ENCODE data around the gene PLA2G4C. TPM values are rescaled to one million over a fixed set of nuclear protein-coding genes. Genes with fewer than 3 reads are reported as not detected.
A peak's percentile ranks its signal among the peaks of the same experiment; 100 is the strongest.

The PLA2G4C gene
- 0.42 and 0.61 TPM in 2 replicates for total RNA-seq (2014; rRNA removed; shearing (Covaris generic))
- not detected in 2 replicates for polyA plus RNA-seq (2014; cell fraction: nucleus; rRNA removed)

GRCh38 chr19:48110350-48110966 is at the start of gene PLA2G4C:
Gene PLA2G4C, minus strand, starts transcription at chr19:48110817. Its CDS starts 4,288 bp downstream, at chr19:48106529.
- DNase-seq (ENCODE audit: extremely low read depth, low read depth): peak; percentile 80

- no peak for DNase-seq (ENCODE audit: extremely low read depth, low read depth)
These were observed 47.7 kb upstream of the PLA2G4C start for GRCh38 chr19:48158210-48158790.

- no peak for DNase-seq (ENCODE audit: extremely low read depth, low read depth)
These were observed 43.4 kb upstream of the PLA2G4C start for GRCh38 chr19:48154003-48154402.

GRCh38 chr19:48152551-48152950 is 41.9 kb upstream of the PLA2G4C start:
- DNase-seq (ENCODE audit: extremely low read depth, low read depth): peak; percentile 88

GRCh38 chr19:48149430-48149829 is 38.8 kb upstream of the PLA2G4C start:
- no peak for DNase-seq (ENCODE audit: extremely low read depth, low read depth)

GRCh38 chr19:48148576-48148975 is 38.0 kb upstream of the PLA2G4C start:
- DNase-seq (ENCODE audit: extremely low read depth, low read depth): no peak

- no peak for DNase-seq (ENCODE audit: extremely low read depth, low read depth)
These were observed 37.1 kb upstream of the PLA2G4C start for GRCh38 chr19:48147597-48148175.

GRCh38 chr19:48139053-48139452 is 28.4 kb upstream of the PLA2G4C start:
- no peak for DNase-seq (ENCODE audit: extremely low read depth, low read depth)

- DNase-seq (ENCODE audit: extremely low read depth, low read depth): no peak
These were observed 26.8 kb upstream of the PLA2G4C start for GRCh38 chr19:48137411-48137810.

GRCh38 chr19:48136547-48136946 is 25.9 kb upstream of the PLA2G4C start:
- no peak for DNase-seq (ENCODE audit: extremely low read depth, low read depth)

- no peak for DNase-seq (ENCODE audit: extremely low read depth, low read depth)
These were observed 24.8 kb upstream of the PLA2G4C start for GRCh38 chr19:48135411-48135810.

GRCh38 chr19:48133094-48133493 is 22.5 kb upstream of the PLA2G4C start:
- DNase-seq (ENCODE audit: extremely low read depth, low read depth): no peak

- DNase-seq (ENCODE audit: extremely low read depth, low read depth): no peak
These were observed 16.9 kb upstream of the PLA2G4C start for GRCh38 chr19:48127561-48127960.

- no peak for DNase-seq (ENCODE audit: extremely low read depth, low read depth)
These were observed 13.5 kb upstream of the PLA2G4C start for GRCh38 chr19:48123907-48124651.

GRCh38 chr19:48122421-48122820 is 11.8 kb upstream of the PLA2G4C start:
- DNase-seq (ENCODE audit: extremely low read depth, low read depth): no peak

- no peak for DNase-seq (ENCODE audit: extremely low read depth, low read depth)
These were observed 11.3 kb upstream of the PLA2G4C start for GRCh38 chr19:48121909-48122371.

GRCh38 chr19:48121066-48121465 is 10.4 kb upstream of the PLA2G4C start:
- DNase-seq (ENCODE audit: extremely low read depth, low read depth): no peak

- no peak for DNase-seq (ENCODE audit: extremely low read depth, low read depth)
These were observed 9.9 kb upstream of the PLA2G4C start for GRCh38 chr19:48120505-48120904.

GRCh38 chr19:48118131-48118517 is 7.5 kb upstream of the PLA2G4C start:
- no peak for DNase-seq (ENCODE audit: extremely low read depth, low read depth)

GRCh38 chr19:48117515-48118130 is 7.0 kb upstream of the PLA2G4C start:
- DNase-seq (ENCODE audit: extremely low read depth, low read depth): no peak

Measured in NCI-H460 (cell line).